Smooth muscle cell (in vitro differentiated cells): ENCODE results near the gene NLN. TPM values are rescaled to one million over a fixed set of nuclear protein-coding genes. Genes with fewer than 3 reads are reported as not detected.

Experiments
- DNase-seq: peaks from one replicate; lab custom pipeline; 2025; ENCODE audit not compliant: unreplicated experiment; lab: John Stamatoyannopoulos, UW
- H2AFZ ChIP-seq: fragments of 200-600 bp; sonication (generic); 2 replicates; pipeline ENCODE4 v1.6.0; 2016; ENCODE audit warnings: antibody characterized with exemption, low read depth, mild to moderate bottlenecking
- H3F3A ChIP-seq: fragments of 200-600 bp; sonication (generic); 2 replicates; pipeline ENCODE4 v1.6.0; 2017; ENCODE audit warnings: antibody characterized with exemption, low read depth
- H3K27ac ChIP-seq: fragments of 200-600 bp; sonication (generic); 2 replicates; pipeline ENCODE4 v1.5.1; 2016; ENCODE audit warnings: low read depth, mild to moderate bottlenecking
- H3K27me3 ChIP-seq: fragments of 200-600 bp; sonication (generic); 2 replicates; pipeline ENCODE4 v1.6.1; 2016; ENCODE audit warnings: low read depth, mild to moderate bottlenecking
- H3K36me3 ChIP-seq: fragments of 200-600 bp; sonication (generic); 2 replicates; pipeline ENCODE4 v1.5.1; 2016; ENCODE audit warnings: low read depth
- H3K4me1 ChIP-seq: fragments of 200-600 bp; sonication (generic); 2 replicates; pipeline ENCODE4 v1.5.1; 2016; ENCODE audit warnings: low read depth
- H3K4me2 ChIP-seq: fragments of 200-600 bp; sonication (generic); 2 replicates; pipeline ENCODE4 v1.6.0; 2016; ENCODE audit warnings: mild to moderate bottlenecking
- H3K4me3 ChIP-seq: fragments of 200-600 bp; sonication (generic); 2 replicates; pipeline ENCODE4 v1.5.1; 2016; ENCODE audit warnings: mild to moderate bottlenecking
- H3K79me2 ChIP-seq: fragments of 200-600 bp; sonication (generic); 2 replicates; pipeline ENCODE4 v1.6.0; 2016; ENCODE audit warnings: low read depth, mild to moderate bottlenecking
- H3K9ac ChIP-seq: fragments of 200-600 bp; sonication (generic); 2 replicates; pipeline ENCODE4 v1.6.0; 2016; ENCODE audit warnings: low read depth
- H3K9me3 ChIP-seq: fragments of 200-600 bp; sonication (generic); replicated peaks from 2 replicates; pipeline ENCODE4 v1.5.1; 2016; ENCODE audit warnings: low read depth
- H4K20me1 ChIP-seq: fragments of 200-600 bp; sonication (generic); 2 replicates; pipeline ENCODE4 v1.6.0; 2016; ENCODE audit warnings: low read depth
- WGBS: methylation state at CpG from one replicate; pipeline ENCODE4 v1.1.7; 2016; ENCODE audit warnings: low lambda C conversion rate; 5-methylcytosine and 5-hydroxymethylcytosine counted together
- polyA plus RNA-seq: library from polyadenylated mRNA; unstranded; fragments of >200 nt; fragmentation: Nextera tagmentation; extraction: Ambion mirVana; gene quantifications from 2 replicates; pipeline ENCODE4 v1.2.1, GENCODE V29; 2016
- total RNA-seq: library from RNA; depleted of rRNA; stranded (reverse); fragments of >200 nt; gene quantifications from 2 replicates; pipeline ENCODE4 v1.2.3, GENCODE V29; 2014
- TF ChIP-seq, protein P1 (sequence below): fragments of 200-600 bp; sonication (generic); IDR thresholded peaks from 2 replicates; pipeline ENCODE4 v1.5.1; 2017; ENCODE audit warnings: borderline replicate concordance, mild to moderate bottlenecking, antibody characterized with exemption; ENCODE audit not compliant: insufficient read depth, poor library complexity, severe bottlenecking

The NLN gene
- total and polyA plus RNA-seq, 2 experiments from 2014 or later = 31.9 to 33.6 TPM

DNA sequence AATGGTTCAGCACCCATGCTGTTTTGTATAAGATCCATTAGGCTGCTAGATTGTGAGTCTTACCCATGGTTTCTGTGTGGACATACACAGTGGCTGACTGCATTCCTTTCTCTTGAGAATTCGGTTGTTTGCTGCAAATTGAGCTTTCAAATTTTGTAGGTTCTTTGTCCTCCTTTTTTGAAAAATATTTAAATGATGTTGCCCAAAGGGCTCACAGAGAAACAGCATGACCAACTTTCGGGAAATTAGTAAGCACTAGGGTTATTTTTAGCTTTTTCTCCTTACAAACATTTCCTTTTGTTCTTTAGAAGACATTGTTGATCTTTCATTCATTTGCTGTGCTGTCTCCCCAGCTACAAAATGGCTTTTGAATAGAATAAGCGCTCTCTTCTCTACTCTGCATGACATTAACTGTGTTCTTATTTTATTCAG is 79.4 kb downstream of the NLN start:
- 73% methylated on average over 3 of the region's 3 CpGs for WGBS
- H3K9ac ChIP-seq = no peak overlapping the region
- no peak overlapping the region for H3K4me2 ChIP-seq
- no peak overlapping the region for H2AFZ ChIP-seq
- no peaks in the 10 kb centered on the region for H3K27me3 ChIP-seq
- no peak for DNase-seq
- H3K36me3 ChIP-seq = no peaks in the 10 kb centered on the region
- peaks cover 8% of the 10 kb centered on the region for H3K4me1 ChIP-seq
- TF ChIP-seq, protein P1, sequence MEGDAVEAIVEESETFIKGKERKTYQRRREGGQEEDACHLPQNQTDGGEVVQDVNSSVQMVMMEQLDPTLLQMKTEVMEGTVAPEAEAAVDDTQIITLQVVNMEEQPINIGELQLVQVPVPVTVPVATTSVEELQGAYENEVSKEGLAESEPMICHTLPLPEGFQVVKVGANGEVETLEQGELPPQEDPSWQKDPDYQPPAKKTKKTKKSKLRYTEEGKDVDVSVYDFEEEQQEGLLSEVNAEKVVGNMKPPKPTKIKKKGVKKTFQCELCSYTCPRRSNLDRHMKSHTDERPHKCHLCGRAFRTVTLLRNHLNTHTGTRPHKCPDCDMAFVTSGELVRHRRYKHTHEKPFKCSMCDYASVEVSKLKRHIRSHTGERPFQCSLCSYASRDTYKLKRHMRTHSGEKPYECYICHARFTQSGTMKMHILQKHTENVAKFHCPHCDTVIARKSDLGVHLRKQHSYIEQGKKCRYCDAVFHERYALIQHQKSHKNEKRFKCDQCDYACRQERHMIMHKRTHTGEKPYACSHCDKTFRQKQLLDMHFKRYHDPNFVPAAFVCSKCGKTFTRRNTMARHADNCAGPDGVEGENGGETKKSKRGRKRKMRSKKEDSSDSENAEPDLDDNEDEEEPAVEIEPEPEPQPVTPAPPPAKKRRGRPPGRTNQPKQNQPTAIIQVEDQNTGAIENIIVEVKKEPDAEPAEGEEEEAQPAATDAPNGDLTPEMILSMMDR = no peak
- H3K27ac ChIP-seq = peak overlapping the region; percentile 53
- H3K9me3 ChIP-seq = no peaks in the 10 kb centered on the region
- H4K20me1 ChIP-seq = no peaks in the 10 kb centered on the region
- no peak overlapping the region for H3K4me3 ChIP-seq
- H3F3A ChIP-seq = no peaks in the 10 kb centered on the region
- no peaks in the 10 kb centered on the region for H3K79me2 ChIP-seq

DNA sequence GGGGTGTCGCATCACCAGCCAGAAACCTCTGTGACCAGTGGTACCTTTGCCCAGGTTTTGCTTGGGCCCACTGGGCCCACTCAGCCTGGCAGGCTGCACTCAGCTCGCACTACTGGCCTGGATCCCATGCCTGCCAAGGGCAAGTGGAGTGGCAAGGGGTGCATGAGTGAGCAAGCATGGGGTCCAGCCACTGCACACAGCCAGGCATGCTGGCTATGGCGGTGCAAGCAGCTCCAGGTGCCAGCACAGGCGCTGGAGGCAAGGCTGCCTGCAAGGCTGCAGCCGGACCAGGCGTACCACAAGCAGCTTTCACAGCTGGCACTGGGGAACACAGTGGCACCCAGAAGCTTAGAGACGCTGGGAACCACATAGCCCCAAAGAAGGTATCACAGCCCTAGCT is 80.1 kb downstream of the NLN start:
- Histone ChIP-seq H3K4me2 (no peak overlapping the region), H3K9me3 (no peaks in the 10 kb centered on the region), H3F3A (no peaks in the 10 kb centered on the region), H3K4me1 (peaks cover 8% of the 10 kb centered on the region), H4K20me1 (no peaks in the 10 kb centered on the region), H3K27me3 (no peaks in the 10 kb centered on the region), H3K79me2 (no peaks in the 10 kb centered on the region), H3K4me3 (no peak overlapping the region), H2AFZ (no peak overlapping the region), H3K27ac (no peak overlapping the region), H3K36me3 (no peaks in the 10 kb centered on the region), H3K9ac (no peak overlapping the region)
- TF ChIP-seq, protein P1 = no peak
- 100% methylated on average over 7 of the region's 7 CpGs for WGBS
- no peak for DNase-seq

DNA sequence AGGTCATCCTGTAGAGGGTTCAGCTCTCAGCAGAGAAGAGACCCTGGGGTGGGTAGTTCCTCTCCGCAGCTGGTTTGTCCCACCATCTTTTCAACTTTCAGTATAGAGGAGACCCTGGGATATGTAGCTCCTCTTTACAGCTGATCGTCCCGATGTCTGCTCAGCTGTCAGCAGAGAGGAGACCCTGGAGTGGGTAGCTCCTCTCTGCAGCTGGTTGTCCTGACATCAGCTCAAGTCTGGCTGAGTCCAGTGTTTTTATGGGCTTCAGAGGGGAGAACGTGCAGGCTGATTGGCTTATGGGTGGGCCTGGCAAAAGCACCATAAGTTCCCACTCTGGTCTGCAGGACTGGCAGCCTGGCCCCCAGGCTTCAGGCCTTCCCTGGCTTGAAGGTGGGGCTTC is 80.8 kb downstream of the NLN start:
- no peaks in the 10 kb centered on the region for H3F3A ChIP-seq
- H3K27me3 ChIP-seq = no peaks in the 10 kb centered on the region
- peaks cover 8% of the 10 kb centered on the region for H3K4me1 ChIP-seq
- H3K9ac ChIP-seq = no peak overlapping the region
- H3K4me3 ChIP-seq = no peak overlapping the region
- 100% methylated on average over 4 of the region's 4 CpGs for WGBS
- no peak for DNase-seq
- TF ChIP-seq, protein P1 = no peak
- no peak overlapping the region for H3K27ac ChIP-seq
- H2AFZ ChIP-seq = no peak overlapping the region
- H3K4me2 ChIP-seq = no peak overlapping the region
- H3K36me3 ChIP-seq = no peaks in the 10 kb centered on the region
- H4K20me1 ChIP-seq = no peaks in the 10 kb centered on the region
- H3K9me3 ChIP-seq = no peaks in the 10 kb centered on the region
- H3K79me2 ChIP-seq = no peaks in the 10 kb centered on the region

DNA sequence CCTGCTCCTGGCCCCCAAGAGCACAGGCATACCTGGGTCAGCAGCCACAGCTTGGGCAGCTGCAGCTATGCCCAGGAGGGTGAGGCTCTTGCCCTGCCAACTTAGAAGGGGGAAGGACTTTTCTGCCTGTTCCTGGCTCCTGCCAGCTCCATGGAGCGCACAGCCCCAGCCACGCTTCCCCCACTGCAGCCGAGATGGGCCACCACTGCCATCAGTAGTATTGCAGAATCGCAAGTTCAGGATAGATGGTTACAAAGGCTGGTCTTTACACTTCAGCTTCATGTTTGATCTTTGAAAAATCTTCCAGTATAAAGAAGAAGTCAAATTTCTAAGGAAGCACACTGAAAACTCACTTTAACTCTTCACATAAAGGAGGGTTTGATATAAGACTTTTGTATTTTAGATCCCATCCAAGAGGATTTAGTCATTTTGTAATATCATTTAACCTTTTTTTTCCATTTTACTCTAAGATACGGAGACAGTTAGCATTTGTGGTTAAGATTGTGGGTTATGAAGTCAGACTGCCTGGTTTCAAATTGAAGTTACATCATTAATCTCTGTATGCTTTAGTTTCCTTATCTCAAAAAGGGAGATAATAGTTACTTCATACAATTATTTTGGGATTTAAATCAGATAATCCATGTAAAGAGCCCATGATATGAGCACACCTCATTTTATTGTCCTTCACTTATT is 81.8 kb downstream of the NLN start:
- peaks cover 8% of the 10 kb centered on the region for H3K4me1 ChIP-seq
- no peak overlapping the region for H3K4me2 ChIP-seq
- 84% methylated on average over 5 of the region's 5 CpGs for WGBS
- H3K27me3 ChIP-seq = no peaks in the 10 kb centered on the region
- no peak overlapping the region for H3K9ac ChIP-seq
- H3K79me2 ChIP-seq = no peaks in the 10 kb centered on the region
- H3K36me3 ChIP-seq = no peaks in the 10 kb centered on the region
- no peaks in the 10 kb centered on the region for H4K20me1 ChIP-seq
- no peak overlapping the region for H3K27ac ChIP-seq
- no peaks in the 10 kb centered on the region for H3F3A ChIP-seq
- DNase-seq = no peak
- no peak overlapping the region for H2AFZ ChIP-seq
- TF ChIP-seq, protein P1 = no peak
- H3K4me3 ChIP-seq = no peak overlapping the region
- no peaks in the 10 kb centered on the region for H3K9me3 ChIP-seq
